Activated CD4-positive, alpha-beta T cell treated with anti-CD3 and anti-CD28 coated beads for 4 hours (primary cell): Measurements from ENCODE around the gene SATB1.
A peak's percentile ranks its signal among the peaks of the same experiment; 100 is the strongest.

Source experiments
- DNase-seq, 2 donors: peaks; one replicate each; pipeline ENCODE4 v3.0.0-alpha.2; 2020

Gene SATB1

DNA sequence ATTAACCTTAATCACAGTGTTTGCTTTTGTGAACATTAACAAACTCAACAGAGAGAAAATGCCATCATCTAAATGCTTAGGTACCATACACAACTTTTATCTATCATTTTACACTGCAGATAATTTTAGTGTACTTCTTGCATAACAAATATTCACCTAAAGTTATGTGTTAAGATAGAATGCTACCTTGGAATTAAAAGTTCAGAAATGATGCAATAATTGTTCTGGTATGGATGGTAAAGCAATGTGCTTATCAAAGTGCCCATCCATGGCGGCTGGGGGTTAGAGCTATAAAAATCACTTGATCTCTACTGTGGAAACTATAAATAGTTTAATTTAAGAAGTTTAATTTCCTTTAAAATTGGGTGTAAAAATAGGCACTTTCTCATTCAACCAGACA lies 28.7 kb downstream of the SATB1 start:
- DNase-seq: no peak

- DNase-seq: no peak
These were observed 30.6 kb downstream of the SATB1 start for GRCh38 chr3:18394384-18394995.

DNA sequence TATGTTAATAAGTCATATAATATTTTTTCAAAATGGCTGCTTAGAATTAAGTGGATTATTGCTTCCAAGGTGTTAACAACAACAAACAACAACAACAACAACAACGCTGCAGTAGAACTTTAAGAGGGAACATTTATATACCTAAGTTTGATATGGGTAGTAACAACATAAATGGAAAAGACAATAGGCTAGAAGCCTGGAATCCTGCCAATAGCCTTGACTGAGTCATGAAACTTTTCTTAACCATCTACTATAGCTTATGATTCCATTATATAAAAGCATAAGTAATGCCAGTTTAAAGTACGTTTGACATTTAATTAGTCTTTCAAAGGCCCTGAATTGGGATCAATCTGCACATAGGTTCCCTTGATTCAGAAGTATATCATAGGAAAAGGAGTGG lies 31.2 kb downstream of the SATB1 start:
- peak in 1 of 2 donors; percentile 32 for DNase-seq

DNA sequence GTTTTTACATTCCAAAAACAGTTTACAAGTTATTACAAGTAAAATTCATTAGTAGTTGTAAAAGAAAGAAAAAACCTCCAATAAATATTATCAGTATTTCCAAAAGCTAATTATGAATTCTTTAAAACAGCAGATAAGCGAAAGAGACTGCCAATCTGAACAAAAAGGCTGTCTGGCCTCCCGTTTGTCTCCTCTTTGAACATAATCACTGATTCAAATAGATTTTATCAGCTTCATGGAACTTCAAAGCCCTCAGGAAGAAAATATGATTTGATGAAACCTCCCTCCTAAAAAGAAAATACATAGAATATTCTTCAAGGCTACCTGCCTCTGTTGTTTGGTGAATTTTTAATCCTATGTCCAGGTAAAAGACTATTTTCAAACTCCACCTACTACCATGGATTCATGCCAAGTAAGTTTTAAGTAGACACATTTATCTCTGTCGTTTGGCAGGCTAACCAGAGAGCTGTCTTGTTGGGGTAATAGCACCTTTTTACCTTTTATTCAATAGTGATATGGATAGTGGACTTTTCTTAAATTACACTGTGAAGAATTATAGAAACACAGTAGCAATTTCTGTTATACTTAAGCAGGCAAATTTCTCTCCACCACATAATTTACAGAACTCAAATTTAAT lies 35.0 kb downstream of the SATB1 start:
- no peak for DNase-seq

GRCh38 chr3:18389108-18389733 lies 35.9 kb downstream of the SATB1 start:
- peak in 1 of 2 donors; percentile 40 for DNase-seq

GRCh38 chr3:18386274-18386890 lies 38.8 kb downstream of the SATB1 start:
- no peak for DNase-seq

DNA sequence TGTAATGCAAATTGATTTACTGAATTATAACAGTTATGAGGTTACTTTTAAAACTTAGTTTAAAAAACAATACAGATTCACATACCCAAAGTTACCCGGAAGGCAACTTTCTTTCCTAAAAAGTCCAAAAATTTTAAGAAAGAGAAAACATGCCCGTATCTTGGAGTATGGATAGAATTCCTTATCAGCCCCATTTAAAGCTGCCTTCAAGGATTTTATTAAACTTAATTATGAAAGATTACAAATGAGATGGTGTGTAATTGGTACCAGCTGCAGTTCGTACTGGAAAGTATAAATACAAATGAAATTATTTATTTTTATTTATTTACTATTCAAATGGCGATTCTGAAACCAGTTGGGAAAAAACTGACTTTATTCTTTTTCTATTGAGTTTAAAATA lies 39.4 kb downstream of the SATB1 start:
- DNase-seq: no peak

DNA sequence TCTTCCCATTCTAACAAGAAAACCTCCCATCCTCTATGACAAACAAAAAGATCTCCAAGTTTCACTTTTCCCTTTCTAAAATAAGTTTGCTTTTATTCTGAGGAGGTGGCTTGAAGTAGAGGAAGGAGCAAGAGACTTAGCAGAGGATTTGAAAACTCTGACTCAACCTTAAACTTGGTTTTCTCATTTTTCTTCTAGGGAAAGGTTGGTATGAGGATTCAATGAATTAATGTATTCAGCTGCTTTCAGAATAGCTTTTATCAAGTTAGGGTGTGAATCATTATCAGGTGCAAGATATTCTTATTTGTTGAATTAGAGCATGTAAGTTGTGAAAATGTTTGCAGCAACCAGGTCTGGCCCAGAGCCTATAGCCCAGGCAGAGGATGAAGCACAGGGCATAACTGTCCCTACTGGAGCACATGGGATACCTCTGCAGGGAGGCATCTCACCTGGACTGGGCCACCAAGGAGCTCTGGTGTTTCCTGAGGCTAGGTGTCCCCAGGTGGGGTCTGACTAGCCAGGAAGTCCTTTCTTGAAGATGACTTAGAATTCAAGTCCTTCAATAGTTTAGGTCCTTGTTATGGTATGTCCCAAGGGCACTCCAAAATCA lies 42.3 kb downstream of the SATB1 start:
- no peak for DNase-seq

DNA sequence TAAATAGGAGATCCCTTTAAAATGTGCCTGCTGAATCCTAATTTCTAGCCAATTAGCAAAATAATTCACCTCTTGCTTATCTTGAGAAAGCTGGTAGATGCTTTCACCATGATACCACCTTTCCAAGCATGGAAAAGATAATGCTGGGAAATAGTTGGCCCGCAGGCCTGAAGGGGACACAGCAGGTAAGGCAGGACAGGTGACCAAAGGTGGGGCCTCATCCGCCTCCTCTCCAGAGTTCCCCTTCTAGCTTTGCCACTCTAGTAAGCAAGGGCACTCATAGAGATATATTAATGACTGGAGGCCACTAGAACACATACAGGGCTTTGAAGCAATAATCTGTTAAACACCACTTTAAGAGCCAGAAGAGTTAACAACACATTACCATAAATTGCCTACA lies 45.5 kb downstream of the SATB1 start:
- DNase-seq: no peak

DNA sequence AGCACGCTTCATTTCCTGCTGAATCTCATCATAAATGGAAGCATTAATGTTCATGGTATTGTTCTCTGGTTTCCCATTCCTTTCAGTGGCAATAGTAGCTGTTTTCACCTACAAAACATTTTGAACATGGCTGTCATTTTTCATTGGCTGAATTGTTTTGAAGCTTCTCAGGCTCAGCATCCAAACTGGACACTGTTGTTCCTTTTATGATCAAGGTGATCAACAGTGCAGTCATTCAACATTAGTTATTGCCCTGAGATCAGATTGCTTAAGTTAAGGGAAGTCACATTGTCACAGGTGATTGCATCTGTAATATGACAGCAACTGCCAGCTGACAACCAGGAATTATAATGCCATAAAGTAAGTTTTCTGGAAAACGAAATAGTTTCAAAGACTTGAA lies 46.9 kb downstream of the SATB1 start:
- no peak for DNase-seq

DNA sequence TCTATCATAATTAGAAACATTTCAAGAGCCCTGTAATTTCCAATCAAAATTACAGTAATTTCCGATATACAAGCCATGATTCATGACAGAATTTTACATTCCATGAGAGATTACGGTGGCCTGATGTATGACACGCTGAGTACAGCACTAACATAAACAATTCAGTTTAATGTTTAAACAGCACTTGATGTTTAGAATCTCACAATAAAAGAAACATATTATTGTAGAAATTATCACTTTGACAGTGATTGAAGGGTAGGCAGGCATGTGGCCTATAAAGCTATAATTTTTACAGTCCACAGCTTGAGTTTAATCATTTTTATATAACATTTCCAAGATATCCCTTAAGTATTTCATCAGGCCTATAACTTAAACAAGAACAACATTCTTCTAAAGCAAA lies 48.5 kb downstream of the SATB1 start:
- DNase-seq: no peak

GRCh38 chr3:18372786-18373405 lies 52.2 kb downstream of the SATB1 start:
- no peak for DNase-seq

GRCh38 chr3:18370672-18371071 lies 54.5 kb downstream of the SATB1 start:
- DNase-seq: no peak

DNA sequence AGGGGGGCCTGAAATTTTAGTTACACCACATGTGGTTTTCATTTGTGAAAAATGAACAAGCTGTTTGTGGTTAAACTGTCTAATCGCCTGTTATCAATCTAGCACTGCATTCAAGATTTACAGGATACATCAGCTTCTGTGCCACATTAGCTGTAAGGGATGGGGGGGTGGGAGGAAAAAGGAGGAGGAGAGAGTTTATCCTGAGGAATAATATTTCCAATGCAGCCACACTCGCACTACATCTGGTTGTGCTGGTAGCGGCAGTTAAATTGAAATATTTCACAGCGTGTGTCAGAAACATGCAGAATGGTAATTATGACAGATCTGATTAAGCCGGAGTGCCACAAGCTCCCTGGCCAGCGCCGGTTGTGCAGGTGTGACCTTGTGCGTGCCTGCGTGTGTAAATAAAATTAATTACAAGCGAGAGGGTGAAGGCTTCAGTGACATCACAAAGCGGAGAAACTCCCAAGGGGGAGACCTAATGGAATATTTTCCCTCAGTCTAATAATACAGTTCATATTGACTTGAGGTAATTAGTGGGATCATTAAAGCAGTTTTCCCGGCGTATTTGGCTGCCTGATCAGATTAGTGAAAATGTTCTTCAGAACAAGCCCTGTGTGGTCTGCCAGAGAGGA lies 55.5 kb downstream of the SATB1 start:
- DNase-seq: no peak

GRCh38 chr3:18366258-18366657 lies 58.9 kb downstream of the SATB1 start:
- DNase-seq: no peak

DNA sequence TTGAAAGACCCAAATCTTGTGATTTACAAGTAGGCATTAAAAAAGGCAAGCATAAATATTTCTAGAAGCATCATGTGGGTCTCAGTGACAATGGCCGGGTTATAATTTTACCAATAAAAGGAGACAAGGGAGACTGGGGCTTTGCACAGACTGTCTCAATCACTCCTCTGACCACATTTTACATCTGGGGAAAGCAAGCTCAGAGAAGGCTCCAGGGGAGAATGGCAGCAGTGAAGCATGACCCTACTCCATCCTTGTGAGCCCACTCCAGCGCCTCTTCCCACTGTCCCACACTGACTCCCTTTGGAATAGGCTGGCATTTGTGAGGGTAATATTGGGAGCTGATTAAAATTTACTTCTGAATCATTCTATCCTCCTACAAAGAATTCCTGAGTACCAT lies 61.8 kb downstream of the SATB1 start:
- DNase-seq: no peak

- DNase-seq: no peak
These were observed 67.4 kb downstream of the SATB1 start for GRCh38 chr3:18357747-18358146.

- DNase-seq: no peak
These were observed 69.3 kb downstream of the SATB1 start for GRCh38 chr3:18355832-18356231.

GRCh38 chr3:18354701-18355100 lies 70.4 kb downstream of the SATB1 start:
- DNase-seq: no peak

GRCh38 chr3:18351823-18352744 lies 73.1 kb downstream of the SATB1 start:
- no peak for DNase-seq

DNA sequence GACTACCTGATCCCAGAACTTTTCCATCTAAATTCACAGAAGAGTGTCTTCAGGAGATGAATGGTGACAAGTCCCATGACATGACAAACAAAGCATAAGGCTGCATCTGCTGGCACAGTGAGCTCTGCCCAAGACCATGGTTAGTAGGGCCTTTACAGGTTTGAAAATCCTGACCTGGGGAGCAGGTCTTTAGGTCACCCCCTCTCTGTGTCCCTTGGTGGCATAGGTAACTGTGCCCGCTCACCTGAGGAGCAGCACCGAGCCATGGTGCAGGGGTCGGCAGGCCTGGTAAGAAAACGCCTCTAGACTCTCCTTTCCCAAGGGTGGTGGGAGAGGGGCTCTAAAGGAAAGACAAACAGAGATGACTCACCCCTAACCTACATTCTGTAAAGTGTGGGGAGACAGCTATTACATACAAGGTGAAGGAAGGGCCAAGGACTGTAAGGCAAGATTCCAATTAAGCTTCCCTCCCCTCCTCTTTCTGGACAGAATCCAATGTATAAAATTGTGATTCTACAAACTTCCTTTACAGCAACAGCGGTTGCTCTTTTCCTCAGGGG lies 74.0 kb downstream of the SATB1 start:
- DNase-seq: no peak
